Ishikawa (cell line): Measurements from ENCODE around the gene PTPN23.

Experiments
- CEBPB ChIP-seq: IDR thresholded peaks from 2 replicates; pipeline ENCODE4 v1.6.1; 2012
- CREB1 ChIP-seq: IDR thresholded peaks from 2 replicates; pipeline ENCODE4 v1.6.1; 2012; ENCODE audit warnings: low read depth
- EGR1 ChIP-seq: IDR thresholded peaks from 2 replicates; pipeline ENCODE4 v1.6.1; 2012
- EP300 ChIP-seq: IDR thresholded peaks from 2 replicates; pipeline ENCODE4 v1.6.1; 2012; ENCODE audit warnings: borderline replicate concordance
- FOXM1 ChIP-seq: IDR thresholded peaks from 2 replicates; pipeline ENCODE4 v1.6.1; 2012; ENCODE audit warnings: low read depth, borderline replicate concordance
- MAX ChIP-seq: IDR thresholded peaks from 2 replicates; pipeline ENCODE4 v1.6.1; 2012
- NFIC ChIP-seq: IDR thresholded peaks from 2 replicates; pipeline ENCODE4 v1.6.1; 2012
- RAD21 ChIP-seq: IDR thresholded peaks from 2 replicates; pipeline ENCODE4 v1.6.1; 2012; ENCODE audit warnings: low read depth
- REST ChIP-seq: IDR thresholded peaks from 2 replicates; pipeline ENCODE4 v1.6.1; 2012; ENCODE audit warnings: low read depth, mild to moderate bottlenecking
- TAF1 ChIP-seq: IDR thresholded peaks from 2 replicates; pipeline ENCODE4 v1.6.1; 2012; ENCODE audit warnings: low read depth, mild to moderate bottlenecking
- TCF12 ChIP-seq: IDR thresholded peaks from 2 replicates; pipeline ENCODE4 v1.6.1; 2012; ENCODE audit warnings: low read depth
- TEAD4 ChIP-seq: IDR thresholded peaks from 2 replicates; pipeline ENCODE4 v1.6.1; 2012
- USF1 ChIP-seq: IDR thresholded peaks from 2 replicates; pipeline ENCODE4 v1.6.1; 2012
- YY1 ChIP-seq: IDR thresholded peaks from 2 replicates; pipeline ENCODE4 v1.6.1; 2012; ENCODE audit warnings: low read depth

DNA sequence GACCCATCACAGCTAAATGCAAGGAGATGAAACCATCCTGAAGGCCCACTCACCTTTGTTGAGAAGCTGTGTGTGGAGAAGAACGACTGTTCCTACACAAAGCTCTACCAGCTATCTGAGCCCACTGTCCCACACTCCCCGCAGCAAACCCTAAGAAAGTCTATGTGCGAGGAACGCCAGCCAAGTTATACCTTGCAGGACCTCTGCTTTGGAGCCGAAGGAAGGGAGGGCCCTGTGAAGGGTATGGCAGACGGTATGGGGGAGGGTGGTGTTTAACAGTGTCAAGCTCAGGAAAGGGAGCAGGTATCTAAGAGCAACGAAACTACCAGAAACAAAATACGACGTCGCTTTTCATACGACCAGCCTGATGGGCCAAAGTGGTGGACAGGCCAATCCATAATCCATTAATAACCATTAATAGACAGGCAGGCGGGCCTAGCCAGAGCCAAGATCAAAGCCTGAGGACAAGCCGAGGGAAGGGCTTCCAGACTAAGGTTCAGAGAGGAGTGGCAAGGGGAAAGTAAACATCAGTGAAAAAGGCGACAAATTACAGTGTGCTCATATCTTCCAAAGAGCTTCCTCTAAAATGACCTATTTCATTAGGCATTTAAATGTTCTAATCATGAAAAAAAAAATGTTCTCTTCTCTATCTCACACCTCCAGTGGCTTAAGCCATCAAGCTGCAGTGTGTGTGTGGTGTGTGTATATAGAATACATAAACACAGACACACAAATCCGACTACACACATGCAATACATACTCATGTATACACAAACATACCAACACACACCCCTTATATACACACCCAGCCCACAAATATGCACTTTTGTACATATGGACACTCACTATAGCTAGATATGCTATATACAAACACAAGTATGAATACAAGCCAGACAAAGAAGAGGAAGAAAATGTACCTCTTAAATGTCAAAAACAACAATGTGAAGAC is 43.9 kb downstream of the PTPN23 start:
- TF ChIP-seq TAF1 (no peak), EP300 (no peak), EGR1 (no peak), CEBPB (no peak), YY1 (no peak), MAX (no peak), FOXM1 (no peak), USF1 (no peak), TEAD4 (no peak), RAD21 (no peak), REST (no peak), CREB1 (no peak), TCF12 (no peak), NFIC (no peak)
